Ammon's horn (tissue), 1 donor: Measurements from ENCODE around the gene FLAD1.

ENCODE experiments used
- DNase-seq: peaks from one replicate; pipeline ENCODE4 v3.0.0-alpha.2; 2016; ENCODE audit warnings: low spot score

FLAD1 gene

DNA sequence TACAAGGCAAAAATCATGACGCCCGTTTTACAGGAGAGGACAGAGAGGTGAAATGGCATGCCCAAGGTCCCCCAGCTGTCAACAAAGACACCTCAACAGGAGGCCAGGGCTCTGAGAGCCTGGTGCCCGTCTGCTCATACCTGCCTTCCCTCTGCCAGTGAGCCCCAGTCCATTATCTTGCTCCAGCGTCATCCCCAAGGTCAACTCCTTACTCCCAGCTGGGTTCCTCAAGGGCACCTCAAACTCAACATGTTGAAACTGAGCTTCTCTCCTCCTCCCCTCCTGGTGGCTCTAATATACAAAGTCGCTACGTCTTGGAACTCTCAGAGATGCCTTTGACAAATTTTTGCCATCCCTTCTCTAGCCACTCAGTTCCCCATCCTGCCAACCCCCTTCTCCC is 30.5 kb upstream of the FLAD1 start:
- DNase-seq, result no peak

- no peak for DNase-seq
These were observed 29.5 kb upstream of the FLAD1 start for GRCh38 chr1:154953611-154954038.

DNA sequence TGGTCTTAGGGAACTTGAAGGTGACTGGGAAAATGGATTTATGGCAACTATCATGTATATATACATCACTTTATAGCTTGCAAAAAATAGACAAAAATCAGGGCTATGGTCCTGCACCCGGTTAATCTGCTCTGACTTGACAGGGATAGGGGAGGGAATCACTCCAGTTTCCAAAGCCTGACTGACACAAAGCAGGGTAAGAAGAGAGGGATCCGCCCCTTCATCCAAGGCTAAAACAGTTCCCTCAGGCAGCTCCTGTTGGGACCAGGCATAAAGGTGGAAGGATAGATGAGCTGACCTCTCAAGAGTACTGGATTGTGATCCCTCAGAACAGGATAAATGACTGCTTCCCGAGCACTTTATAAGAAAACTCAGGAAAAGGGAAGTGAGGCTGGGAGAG is 28.6 kb upstream of the FLAD1 start:
- no peak for DNase-seq

GRCh38 chr1:154955039-154955717 is 28.0 kb upstream of the FLAD1 start:
- DNase-seq, result peak; percentile 86

- DNase-seq, result peak; percentile 93
These were observed 27.2 kb upstream of the FLAD1 start, which contains the start of gene PBXIP1 for GRCh38 chr1:154955718-154956543. Gene PBXIP1, minus strand, starts transcription at chr1:154956099. Its CDS starts 2,378 bp downstream, at chr1:154953721.

DNA sequence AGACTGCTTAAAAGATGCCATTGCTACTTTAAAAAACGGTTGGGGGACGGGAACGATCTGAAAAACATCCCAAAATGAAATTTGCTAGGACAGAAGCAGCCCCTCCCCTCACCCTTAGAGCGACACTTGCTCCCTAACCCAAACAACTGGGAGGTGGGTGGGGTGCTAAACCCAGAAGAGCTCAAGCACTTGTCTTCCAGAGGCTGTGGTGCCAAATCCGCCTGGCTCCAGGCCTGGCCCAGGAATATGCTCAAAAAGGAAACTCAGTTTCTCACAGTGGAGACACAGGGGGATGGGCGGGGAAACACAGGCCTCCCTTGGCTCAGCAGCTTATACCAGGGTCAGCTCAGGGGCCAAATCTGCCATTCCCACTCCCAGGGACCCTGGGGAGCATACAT is 26.6 kb upstream of the FLAD1 start:
- DNase-seq, result no peak

DNA sequence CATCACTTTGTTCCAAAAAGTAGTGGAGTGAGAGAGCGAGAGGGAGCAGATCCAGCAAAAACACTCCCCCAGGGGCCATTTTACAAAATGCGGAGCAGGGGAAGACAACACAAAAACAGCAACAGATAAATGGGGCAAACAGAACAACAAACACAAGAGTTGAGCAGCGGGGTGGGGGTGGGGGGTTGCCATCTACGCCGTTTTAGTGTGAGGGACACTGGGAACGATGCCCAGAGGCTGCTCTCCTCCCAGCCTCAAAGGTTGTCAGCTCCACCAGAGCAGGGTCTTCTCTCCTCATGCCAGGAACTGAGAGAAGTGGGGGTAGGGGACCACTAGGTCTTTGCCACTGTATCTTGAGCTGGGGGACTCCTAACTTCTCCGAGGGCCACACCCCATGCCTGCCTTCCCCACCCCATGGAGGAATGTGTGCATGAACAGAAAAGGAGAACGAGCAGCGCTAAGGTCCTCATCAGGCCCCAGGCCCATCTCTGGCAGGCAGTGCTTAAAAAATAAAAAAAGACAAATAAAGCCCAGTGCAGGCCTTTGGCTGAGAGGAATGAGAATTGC is 26.0 kb upstream of the FLAD1 start:
- DNase-seq, result no peak

GRCh38 chr1:154958036-154958435 is 25.1 kb upstream of the FLAD1 start:
- no peak for DNase-seq

- no peak for DNase-seq
These were observed 24.3 kb upstream of the FLAD1 start for GRCh38 chr1:154958681-154959425.

DNA sequence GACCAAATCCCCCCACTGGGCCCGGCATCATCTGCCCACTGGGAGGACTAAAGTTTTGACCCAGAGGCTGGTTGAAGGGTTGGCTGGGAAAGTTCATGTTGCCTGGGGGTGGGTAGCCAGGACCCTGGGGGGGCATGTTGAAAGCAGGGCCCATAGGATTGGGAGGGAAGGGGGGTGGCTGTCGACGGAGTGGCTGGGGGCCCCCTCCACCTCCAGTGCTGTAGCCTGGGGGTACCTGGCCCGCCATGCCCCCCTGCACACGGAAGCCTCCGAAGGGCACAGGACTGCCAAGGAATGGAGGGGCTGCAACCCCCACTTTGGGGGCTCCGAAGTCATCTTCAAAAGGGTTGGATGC is 23.7 kb upstream of the FLAD1 start:
- no peak for DNase-seq

DNA sequence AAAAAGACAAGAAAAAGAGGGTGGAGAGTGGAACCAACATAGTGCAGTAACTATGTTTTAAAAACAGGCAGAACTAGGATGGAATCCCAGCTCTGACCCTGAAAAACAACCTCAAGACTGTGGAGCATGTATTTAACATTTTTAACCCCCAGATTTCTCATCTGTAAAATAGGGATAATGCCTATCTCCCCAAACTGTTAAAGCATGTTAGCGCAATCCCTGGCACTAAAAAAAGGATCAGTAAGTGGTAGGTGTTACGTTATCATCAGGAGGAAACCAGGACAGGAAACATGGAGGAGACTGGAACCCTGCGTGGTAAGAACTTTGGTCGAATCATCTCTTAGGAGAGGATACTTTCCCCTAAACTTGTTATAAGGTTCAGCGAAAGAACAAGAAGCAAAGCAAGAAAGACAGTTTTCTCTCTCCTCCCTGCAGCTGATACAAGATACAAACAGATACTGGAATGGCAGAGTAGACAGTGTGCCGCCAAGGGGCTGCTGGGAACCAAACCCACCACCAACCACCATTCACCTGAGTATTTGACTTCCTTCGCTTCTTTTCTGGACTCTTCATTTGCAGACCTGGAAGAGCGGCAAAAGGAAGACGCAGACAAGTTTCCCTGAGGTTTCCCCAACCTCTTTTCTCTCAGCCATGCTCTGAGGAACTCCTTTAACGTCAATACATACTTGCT is 22.6 kb upstream of the FLAD1 start:
- DNase-seq, result no peak

DNA sequence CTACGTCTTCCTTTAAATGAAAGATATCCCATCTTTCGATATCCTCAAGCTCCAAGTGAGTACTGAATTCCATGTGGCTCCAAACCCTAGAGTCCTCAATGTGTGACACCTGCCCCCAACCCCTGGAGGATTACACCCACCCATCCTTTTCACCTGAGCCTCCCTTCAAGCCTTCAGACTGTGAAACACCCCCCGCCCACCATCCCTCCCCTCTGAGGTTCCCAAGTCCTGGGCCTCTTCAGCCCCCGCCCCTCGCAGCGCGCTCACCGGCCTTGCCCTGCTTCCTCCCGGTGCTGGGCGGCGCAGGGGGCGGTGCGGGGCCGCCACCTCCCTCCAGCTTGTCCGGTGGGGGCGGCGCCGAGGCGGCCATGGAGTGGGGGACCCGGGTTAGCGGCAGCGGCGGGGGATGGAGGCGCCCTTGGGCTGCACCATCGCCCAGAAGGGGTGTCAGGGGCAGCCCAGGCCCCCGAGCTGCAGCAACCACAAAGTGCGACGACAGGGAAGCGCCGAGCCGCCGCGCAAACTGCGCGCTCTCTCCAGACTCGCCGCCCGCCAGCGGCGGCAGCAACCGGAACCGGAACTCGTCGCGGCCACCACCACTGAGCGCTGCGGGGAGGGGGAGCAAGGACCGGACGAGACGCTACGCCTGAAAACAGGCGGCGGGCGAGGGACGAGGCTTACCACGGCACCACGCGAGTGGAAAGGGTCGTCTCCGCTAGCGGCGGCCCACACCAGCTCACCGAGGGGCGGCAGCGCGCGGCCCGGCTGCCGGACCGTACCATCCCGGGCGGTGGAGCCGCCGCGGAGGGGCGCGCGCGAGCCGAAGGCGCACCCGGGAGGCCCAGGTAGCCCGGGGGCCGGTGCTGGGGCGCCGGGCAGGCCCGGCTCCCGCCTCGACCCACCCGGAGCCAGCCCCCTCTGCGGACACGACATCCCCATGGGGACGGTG is 21.7 kb upstream of the FLAD1 start, which contains the start of gene PYGO2:
Gene PYGO2 (minus strand): TSS at position 576 of the 949 bp plus-strand sequence. CDS start 206 bp downstream, at position 370.
- peak; percentile 78 for DNase-seq

DNA sequence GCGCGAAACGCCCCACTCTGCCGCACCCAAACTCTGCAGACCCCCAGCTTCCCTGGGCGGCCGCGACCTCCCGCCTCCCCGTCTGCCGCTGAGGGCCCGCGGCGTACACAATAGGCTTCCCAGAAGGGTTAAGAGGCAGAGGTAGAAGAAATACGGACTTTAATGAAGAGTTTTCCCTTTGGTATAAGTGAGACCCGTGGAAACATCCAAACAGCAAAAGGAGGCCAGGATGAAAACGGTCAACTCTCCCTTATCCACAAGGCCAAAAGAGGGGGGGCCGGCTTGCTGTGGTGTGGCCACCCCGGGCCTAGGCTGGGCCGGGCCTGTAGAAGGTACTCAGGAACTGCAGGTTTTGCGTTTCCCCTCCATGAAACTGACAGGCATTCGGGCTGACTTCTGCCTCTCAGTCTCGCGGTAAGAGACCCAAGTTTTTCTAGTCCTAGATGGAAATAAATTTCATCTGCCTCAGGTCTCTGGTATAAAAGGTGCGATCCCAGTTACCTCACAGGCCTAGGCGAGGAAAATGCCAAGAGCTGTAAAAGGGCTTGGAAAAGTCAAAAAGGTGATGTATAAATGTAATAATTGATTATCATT is 20.9 kb upstream of the FLAD1 start:
- DNase-seq, result no peak

GRCh38 chr1:154962795-154963330 is 20.3 kb upstream of the FLAD1 start:
- DNase-seq, result no peak

DNA sequence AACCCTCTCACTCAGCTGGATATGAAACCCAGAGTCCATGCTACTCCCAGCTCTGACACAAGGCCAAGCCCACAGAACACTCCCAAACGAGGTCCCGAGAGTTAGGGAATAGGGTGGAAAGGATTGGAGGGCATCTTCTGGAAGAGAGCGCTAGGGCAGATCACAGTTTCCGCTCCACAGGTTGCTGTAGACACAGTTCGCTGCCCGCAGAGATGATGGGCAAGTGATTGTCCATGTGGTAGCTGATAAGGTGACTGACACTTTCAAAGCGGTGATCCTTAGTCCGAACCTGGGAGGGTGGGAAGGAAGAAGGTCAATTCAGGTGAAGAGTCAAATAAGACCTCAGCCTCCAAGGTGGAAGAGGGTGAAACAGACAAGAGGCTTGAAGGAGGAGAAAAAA is 19.5 kb upstream of the FLAD1 start:
- no peak for DNase-seq

GRCh38 chr1:154964359-154964758 is 18.8 kb upstream of the FLAD1 start:
- no peak for DNase-seq

DNA sequence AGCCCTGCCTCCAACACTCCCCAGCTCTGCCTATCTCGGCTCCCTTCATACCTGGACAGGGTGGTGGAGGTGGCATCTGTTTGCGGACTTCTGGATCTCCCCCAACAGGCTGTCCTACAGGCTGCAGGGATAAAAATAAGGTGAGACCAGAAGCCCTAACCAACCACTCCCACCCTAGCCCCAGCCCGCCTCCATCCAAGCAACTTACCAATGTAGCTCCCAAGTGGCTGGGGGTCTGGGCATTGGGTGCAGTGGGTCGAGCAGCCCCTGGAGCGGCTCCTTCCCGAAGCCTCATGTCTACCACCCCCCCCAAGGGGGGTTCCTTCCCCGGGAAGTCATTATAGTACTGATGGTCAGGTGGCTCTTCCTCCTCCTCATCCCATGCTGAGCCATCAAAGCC is 17.0 kb upstream of the FLAD1 start:
- no peak for DNase-seq

DNA sequence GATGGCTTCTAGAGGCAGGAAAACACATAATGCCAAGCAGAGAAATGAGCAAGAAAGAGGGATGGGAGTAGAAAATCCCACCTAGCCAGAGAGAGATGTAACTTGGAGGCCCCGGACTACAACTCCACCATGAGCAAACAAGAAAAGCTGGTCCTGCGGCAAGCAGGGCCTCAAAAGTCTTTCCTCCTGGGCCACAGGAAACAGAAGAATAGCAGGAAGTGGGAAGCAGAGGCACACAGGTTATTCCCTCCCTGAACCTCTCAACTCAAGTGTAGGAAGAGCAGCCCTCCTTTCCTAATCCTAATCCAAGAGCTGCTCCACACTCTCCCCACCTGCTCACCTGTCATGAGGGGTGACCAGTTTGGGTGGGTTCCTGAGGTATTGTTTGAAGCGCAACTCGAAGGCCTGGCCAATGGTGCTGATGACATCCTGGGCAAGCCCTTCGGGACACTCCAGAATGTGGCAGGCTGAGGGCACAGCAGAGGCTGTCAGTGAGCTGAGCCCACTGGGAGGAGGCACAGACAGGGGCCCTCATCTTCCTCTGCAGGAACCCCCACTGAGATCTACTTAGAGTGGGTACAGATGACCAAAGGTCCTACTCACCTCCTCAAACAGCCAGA is 15.7 kb upstream of the FLAD1 start:
- no peak for DNase-seq

GRCh38 chr1:154968731-154969130 is 14.4 kb upstream of the FLAD1 start:
- DNase-seq, result no peak
